Naive thymus-derived CD4-positive, alpha-beta T cell (primary cell): ENCODE data around the gene RIMKLB. TPM values are rescaled to one million over a fixed set of nuclear protein-coding genes. Genes with fewer than 3 reads are reported as not detected.

Experiments used
- ATAC-seq: fragments of 150-1000 bp; cut with Tn5 transposase; 2 replicates; pipeline ENCODE4 v1.10.0; 2021; ENCODE audit warnings: mild to moderate bottlenecking, moderate library complexity
- CTCF ChIA-PET: fragments of 350-600 bp; sonication (Branson Sonifier 250); formaldehyde crosslinking; loops from one replicate; lab custom pipeline; 2021; ENCODE audit warnings: antibody characterized with exemption; lab: Charles Lee
- POLR2A ChIA-PET: fragments of 350-600 bp; sonication (Branson Sonifier 250); formaldehyde crosslinking; loops from one replicate; lab custom pipeline; 2021; ENCODE audit warnings: antibody characterized with exemption, inconsistent platforms; lab: Charles Lee
- DNase-seq, 9 donors: peaks; one replicate each; pipeline versions ENCODE4 v3.0.0 to v3.0.0-alpha.2; 2020 to 2022; ENCODE audit warnings: mixed read lengths in 1 of 9
- H3K27ac ChIP-seq: one replicate; pipeline ENCODE4 v1.7.0; 2013; ENCODE audit warnings: mild to moderate bottlenecking, low read depth, low read length, moderate library complexity
- H3K27me3 ChIP-seq, 2 donors: one replicate each; pipeline ENCODE4 v1.7.0; 2013; ENCODE audit warnings: low read length in 2 of 2, mild to moderate bottlenecking in 2 of 2, moderate library complexity in 2 of 2; ENCODE audit not compliant: control insufficient read depth in 2 of 2, insufficient read depth in 2 of 2
- H3K36me3 ChIP-seq, 3 experiments: 1 replicate in 2 of 3; 2 replicates in 1 of 3; pipeline ENCODE4 v1.7.0; 2013; ENCODE audit warnings: low read length in 3 of 3, mild to moderate bottlenecking in 3 of 3, moderate library complexity in 1 of 3; ENCODE audit not compliant: insufficient read depth in 3 of 3, control insufficient read depth in 2 of 3
- H3K4me1 ChIP-seq, 2 donors: one replicate each; pipeline ENCODE4 v1.7.0; 2013; ENCODE audit warnings: low read length in 2 of 2, mild to moderate bottlenecking in 2 of 2, moderate library complexity in 1 of 2; ENCODE audit not compliant: control insufficient read depth in 2 of 2, insufficient read depth in 2 of 2
- H3K4me3 ChIP-seq: 2 replicates; pipeline ENCODE4 v1.7.0; 2013; ENCODE audit warnings: mild to moderate bottlenecking, low read length
- H3K9me3 ChIP-seq, 3 experiments: 1 replicate in 2 of 3; 2 replicates in 1 of 3; pipeline ENCODE4 v1.7.0; 2013; ENCODE audit warnings: low read length in 3 of 3; ENCODE audit not compliant: control insufficient read depth in 2 of 3
- H3K27ac Mint-ChIP-seq, 9 donors: one replicate each; pipeline ENCODE4 v1.8.0; 2020 to 2022; ENCODE audit warnings: mixed read lengths in 9 of 9, mild to moderate bottlenecking in 8 of 9, moderate library complexity in 5 of 9, inconsistent platforms in 2 of 9
- H3K27me3 Mint-ChIP-seq, 5 donors: one replicate each; pipeline ENCODE4 v1.8.0; 2021 to 2022; ENCODE audit warnings: mixed read lengths in 5 of 5, mild to moderate bottlenecking in 1 of 5
- H3K36me3 Mint-ChIP-seq, 5 donors: one replicate each; pipeline ENCODE4 v1.8.0; 2020 to 2022; ENCODE audit warnings: mixed read lengths in 5 of 5, mild to moderate bottlenecking in 3 of 5, inconsistent platforms in 1 of 5
- H3K4me1 Mint-ChIP-seq, 7 donors: one replicate each; pipeline ENCODE4 v1.8.0; 2020 to 2022; ENCODE audit warnings: mixed read lengths in 7 of 7, mild to moderate bottlenecking in 3 of 7, inconsistent platforms in 1 of 7
- H3K4me3 Mint-ChIP-seq, 10 donors: one replicate each; pipeline ENCODE4 v1.8.0; 2020 to 2022; ENCODE audit warnings: mild to moderate bottlenecking in 10 of 10, mixed read lengths in 10 of 10, moderate library complexity in 6 of 10, inconsistent platforms in 2 of 10
- H3K9me3 Mint-ChIP-seq, 11 donors: one replicate each; pipeline ENCODE4 v1.8.0; 2020 to 2022; ENCODE audit warnings: mixed read lengths in 11 of 11, mild to moderate bottlenecking in 4 of 11, inconsistent platforms in 1 of 11, moderate library complexity in 1 of 11
- intact Hi-C, 2 donors: fragments of 100-400 bp; cut with micrococcal nuclease; formaldehyde crosslinking; loops; one replicate each; pipeline ENCODE4 v1.15.1; 2023
- polyA plus RNA-seq, 2 donors: library from polyadenylated mRNA; unstranded; fragments of 300-500 nt; fragmentation: Illumina TruSeq; gene quantifications; one replicate each; pipeline ENCODE4 v1.2.3, GENCODE V29; 2021
- total RNA-seq, 6 experiments: library from RNA in 5 of 6; stranded (reverse) in 5 of 6; gene quantifications; 1 replicate in 5 of 6; 2 replicates in 1 of 6; pipeline ENCODE4 v1.2.3 and lab custom pipeline; 2021 to 2026

The RIMKLB gene
- total and polyA plus RNA-seq, 7 experiments from 2014 or later, result 1.8 to 31.3 (median 13.3) TPM

GRCh38 chr12:8828257-8829124, 130.7 kb downstream of the RIMKLB start:
- peaks cover 0 to 9% (median 0%) of the 10 kb centered on the region in 11 donors for H3K9me3 Mint-ChIP-seq
- Histone ChIP-seq H3K4me1 (no peaks in the 10 kb centered on the region), H3K27ac (no peak overlapping the region), H3K27me3 (no peaks in the 10 kb centered on the region), H3K9me3 (no peaks in the 10 kb centered on the region), H3K36me3 (no peaks in the 10 kb centered on the region), H3K4me3 (no peak overlapping the region)
- H3K4me3 Mint-ChIP-seq, result no peak overlapping the region
- POLR2A ChIA-PET, result interaction anchor here (0.6 kb wide), 1 partner anchor 29 kb away, joined by 3 read pairs; no protein-coding TSS in a partner anchor
- DNase-seq (no peak), ATAC-seq (no peak)
- H3K36me3 Mint-ChIP-seq, result peaks cover 0 to 6% (median 0%) of the 10 kb centered on the region in 5 donors
- no peak overlapping the region for H3K27ac Mint-ChIP-seq
- peaks cover 0 to 3% (median 0%) of the 10 kb centered on the region in 7 donors for H3K4me1 Mint-ChIP-seq
- CTCF ChIA-PET, result interaction anchor here (0.5 kb wide), 1 partner anchor 898 kb away, joined by 5 read pairs; no protein-coding TSS in a partner anchor
- H3K27me3 Mint-ChIP-seq, result peaks cover 5 to 14% (median 8%) of the 10 kb centered on the region in 5 donors
- intact Hi-C loops, result no loop called here

DNA sequence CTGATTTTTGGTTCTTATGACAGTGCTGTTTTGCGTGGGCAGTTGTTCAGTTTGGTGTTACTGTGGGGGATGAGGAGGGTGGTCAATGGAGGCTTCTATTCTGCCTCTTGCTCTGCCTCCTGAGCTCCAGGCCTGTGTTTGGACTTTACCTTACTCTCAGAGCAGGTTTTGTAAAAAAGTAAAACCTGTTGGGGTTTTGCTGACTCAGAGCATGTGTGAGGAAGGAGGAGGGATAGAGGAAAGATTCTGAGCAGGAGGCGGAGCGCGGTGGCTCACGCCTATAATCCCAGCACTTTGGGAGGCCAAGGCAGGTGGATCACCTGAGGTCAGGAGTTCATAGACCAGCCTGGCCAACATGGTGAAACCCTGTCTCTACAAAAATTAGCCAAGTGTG, 131.3 kb downstream of the RIMKLB start:
- Histone ChIP-seq H3K27ac (no peak overlapping the region), H3K9me3 (no peaks in the 10 kb centered on the region), H3K4me1 (no peaks in the 10 kb centered on the region), H3K4me3 (no peak overlapping the region), H3K27me3 (no peaks in the 10 kb centered on the region), H3K36me3 (no peaks in the 10 kb centered on the region)
- Mint-ChIP-seq H3K4me1 (peaks cover 0 to 3% (median 0%) of the 10 kb centered on the region in 7 donors), H3K36me3 (peaks cover 0 to 6% (median 0%) of the 10 kb centered on the region in 5 donors), H3K27ac (no peak overlapping the region), H3K9me3 (peaks cover 0 to 9% (median 0%) of the 10 kb centered on the region in 11 donors), H3K4me3 (no peak overlapping the region), H3K27me3 (peaks cover 5 to 11% (median 8%) of the 10 kb centered on the region in 5 donors)
- DNase-seq, result no peak
- ChIA-PET CTCF (interaction anchor here (0.5 kb wide), 1 partner anchor 899 kb away, joined by 5 read pairs; no protein-coding TSS in a partner anchor), POLR2A (interaction anchor here (0.6 kb wide), 1 partner anchor 29 kb away, joined by 3 read pairs; no protein-coding TSS in a partner anchor)
- intact Hi-C loops, result no loop called here
- no peak for ATAC-seq

DNA sequence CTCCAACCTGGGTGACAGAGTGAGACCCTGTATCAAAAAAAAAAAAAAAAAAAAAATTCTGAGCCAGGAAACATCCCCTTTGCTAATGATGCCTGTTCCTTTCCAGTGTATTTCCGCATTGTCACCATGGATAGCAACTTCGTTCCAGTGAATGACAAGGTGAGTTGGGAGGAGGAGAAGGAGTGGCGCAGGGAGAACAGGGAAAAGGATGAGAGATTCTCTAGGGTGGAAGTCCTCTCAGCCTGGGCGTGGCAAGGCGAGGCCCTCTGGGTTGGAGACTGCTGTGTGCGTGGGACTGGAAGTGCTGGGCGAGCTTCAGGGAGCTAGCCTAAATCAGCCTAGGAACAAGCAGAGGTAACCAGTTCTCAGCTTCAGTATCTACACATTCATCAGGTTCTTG, 131.8 kb downstream of the RIMKLB start:
- intact Hi-C loops, result no loop called here
- no peak for DNase-seq
- no peak overlapping the region for H3K4me3 ChIP-seq
- no peaks in the 10 kb centered on the region for H3K36me3 ChIP-seq
- no peak for ATAC-seq
- no peaks in the 10 kb centered on the region for H3K9me3 ChIP-seq
- Mint-ChIP-seq H3K27ac (no peak overlapping the region), H3K9me3 (peaks cover 0 to 9% (median 0%) of the 10 kb centered on the region in 11 donors), H3K27me3 (peaks cover 5 to 11% (median 8%) of the 10 kb centered on the region in 5 donors), H3K36me3 (peaks cover 0 to 6% (median 0%) of the 10 kb centered on the region in 5 donors), H3K4me1 (peaks cover 0 to 3% (median 0%) of the 10 kb centered on the region in 7 donors), H3K4me3 (no peak overlapping the region)
- ChIA-PET POLR2A (no interaction called here), CTCF (no interaction called here)
- no peaks in the 10 kb centered on the region for H3K4me1 ChIP-seq
- H3K27me3 ChIP-seq, result no peaks in the 10 kb centered on the region
- no peak overlapping the region for H3K27ac ChIP-seq

DNA sequence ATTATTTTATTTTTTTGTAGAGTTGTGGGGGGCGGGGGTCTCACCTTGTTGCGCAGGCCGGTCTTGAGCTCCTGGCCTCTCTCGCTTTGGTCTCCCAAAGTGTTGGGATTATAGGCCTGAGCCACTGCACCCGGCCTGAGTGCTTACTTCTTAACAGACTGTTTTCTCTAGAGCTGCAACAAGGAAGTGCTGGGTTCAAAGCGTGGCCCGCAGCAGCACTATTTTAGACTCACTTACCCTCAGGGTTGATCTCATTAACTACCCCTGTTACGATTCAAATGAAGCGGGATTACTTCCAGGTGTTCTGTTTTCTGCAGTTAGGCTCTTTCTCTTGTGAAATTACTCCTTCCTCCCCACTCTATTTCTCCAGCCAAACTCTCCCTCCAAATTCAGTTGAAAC, 133.3 kb downstream of the RIMKLB start:
- ChIA-PET CTCF (interaction anchor here (1.8 kb wide), 1 partner anchor 59 kb away, joined by 5 read pairs; no protein-coding TSS in a partner anchor), POLR2A (no interaction called here)
- Mint-ChIP-seq H3K36me3 (peaks cover 0 to 6% (median 0%) of the 10 kb centered on the region in 5 donors), H3K27ac (no peak overlapping the region), H3K4me1 (peaks cover 0 to 3% (median 0%) of the 10 kb centered on the region in 7 donors), H3K9me3 (peaks cover 0 to 4% (median 0%) of the 10 kb centered on the region in 11 donors), H3K27me3 (peaks cover 4 to 19% (median 13%) of the 10 kb centered on the region in 5 donors), H3K4me3 (no peak overlapping the region)
- ATAC-seq (no peak), DNase-seq (no peak)
- Histone ChIP-seq H3K4me3 (no peak overlapping the region), H3K36me3 (no peaks in the 10 kb centered on the region), H3K4me1 (no peaks in the 10 kb centered on the region), H3K27me3 (no peaks in the 10 kb centered on the region), H3K9me3 (no peaks in the 10 kb centered on the region), H3K27ac (no peak overlapping the region)
- intact Hi-C loops, result no loop called here

- no peaks in the 10 kb centered on the region for H3K9me3 ChIP-seq
- no peaks in the 10 kb centered on the region for H3K27me3 ChIP-seq
- Mint-ChIP-seq H3K4me1 (peaks cover 0 to 3% (median 0%) of the 10 kb centered on the region in 7 donors), H3K27me3 (peaks cover 4 to 20% (median 13%) of the 10 kb centered on the region in 5 donors), H3K4me3 (no peak overlapping the region), H3K27ac (no peak overlapping the region), H3K36me3 (peaks cover 0 to under 1% (median 0%) of the 10 kb centered on the region in 5 donors), H3K9me3 (no peaks in the 10 kb centered on the region)
- no peak overlapping the region for H3K4me3 ChIP-seq
- H3K27ac ChIP-seq, result no peak overlapping the region
- H3K36me3 ChIP-seq, result no peaks in the 10 kb centered on the region
- ChIA-PET CTCF (no interaction called here), POLR2A (no interaction called here)
- H3K4me1 ChIP-seq, result no peaks in the 10 kb centered on the region
- intact Hi-C loops, result no loop called here
- DNase-seq (no peak), ATAC-seq (no peak)
These were observed 134.7 kb downstream of the RIMKLB start for GRCh38 chr12:8832500-8832899.
